IPS-18a (cell line): ENCODE data around the gene GALNT18.

Experiments used
- H3K27ac ChIP-seq: one replicate; pipeline ENCODE4 v1.5.1; 2013; ENCODE audit warnings: low read length
- H3K27me3 ChIP-seq: one replicate; pipeline ENCODE4 v1.6.1; 2013; ENCODE audit warnings: mild to moderate bottlenecking, low read length; ENCODE audit not compliant: control insufficient read depth, insufficient read depth
- H3K36me3 ChIP-seq: one replicate; pipeline ENCODE4 v1.6.1; 2013; ENCODE audit warnings: low read depth, low read length; ENCODE audit not compliant: control insufficient read depth
- H3K4me1 ChIP-seq: one replicate; pipeline ENCODE4 v1.6.1; 2013; ENCODE audit warnings: low read depth, low read length; ENCODE audit not compliant: control insufficient read depth
- H3K4me3 ChIP-seq: one replicate; pipeline ENCODE4 v1.5.1; 2013; ENCODE audit warnings: low read length
- H3K9ac ChIP-seq: one replicate; pipeline ENCODE4 v1.6.1; 2013; ENCODE audit warnings: mild to moderate bottlenecking, low read length, moderate library complexity
- H3K9me3 ChIP-seq: one replicate; pipeline ENCODE4 v1.6.1; 2013; ENCODE audit warnings: low read depth, low read length; ENCODE audit not compliant: control insufficient read depth

GALNT18 gene

DNA sequence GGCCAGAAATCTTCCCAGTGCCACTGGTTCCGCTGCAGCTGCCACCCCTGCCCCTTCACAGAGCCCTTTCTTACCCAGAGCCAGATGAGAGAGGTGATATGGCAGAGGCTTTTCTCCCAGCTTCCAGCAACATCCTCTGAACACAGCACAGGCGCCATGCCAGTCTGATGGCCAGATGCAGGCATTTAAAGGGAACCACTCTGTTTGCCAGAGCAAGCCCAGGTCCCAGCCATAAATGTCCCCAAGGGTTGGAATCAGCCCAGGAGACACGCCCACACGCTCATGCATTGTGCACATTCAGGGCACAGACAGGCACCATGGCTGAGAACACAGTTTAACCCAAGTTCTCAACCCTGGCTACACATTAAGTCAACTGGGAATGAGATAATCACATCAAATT lies 154.5 kb downstream of the GALNT18 start:
- H3K4me1 ChIP-seq = no peaks in the 10 kb centered on the region
- H3K9ac ChIP-seq = no peak overlapping the region
- H3K4me3 ChIP-seq = no peak overlapping the region
- H3K9me3 ChIP-seq = no peaks in the 10 kb centered on the region
- no peak overlapping the region for H3K27ac ChIP-seq
- no peaks in the 10 kb centered on the region for H3K36me3 ChIP-seq
- H3K27me3 ChIP-seq = no peaks in the 10 kb centered on the region

DNA sequence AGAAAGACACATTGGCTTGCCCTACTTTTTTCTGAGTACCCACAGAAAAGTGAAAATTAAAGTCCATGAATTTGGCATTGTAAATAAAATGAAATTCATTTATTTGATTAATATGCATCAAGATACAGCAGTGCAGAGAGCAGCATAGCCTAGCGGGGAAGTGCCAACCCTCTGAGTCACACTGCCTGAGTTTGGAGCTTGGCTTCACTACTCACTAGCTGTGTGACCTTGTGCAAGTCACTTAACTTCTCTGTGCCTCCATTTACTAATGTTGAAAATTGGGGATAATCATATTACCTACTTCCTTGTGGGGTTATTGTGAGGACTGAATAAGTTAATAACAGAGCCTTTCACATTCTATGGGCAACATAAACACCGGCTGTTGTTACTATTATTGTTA lies 157.2 kb downstream of the GALNT18 start:
- H3K36me3 ChIP-seq = no peaks in the 10 kb centered on the region
- no peak overlapping the region for H3K9ac ChIP-seq
- H3K27ac ChIP-seq = no peak overlapping the region
- H3K4me3 ChIP-seq = no peak overlapping the region
- H3K9me3 ChIP-seq = no peaks in the 10 kb centered on the region
- H3K4me1 ChIP-seq = no peaks in the 10 kb centered on the region
- no peaks in the 10 kb centered on the region for H3K27me3 ChIP-seq

DNA sequence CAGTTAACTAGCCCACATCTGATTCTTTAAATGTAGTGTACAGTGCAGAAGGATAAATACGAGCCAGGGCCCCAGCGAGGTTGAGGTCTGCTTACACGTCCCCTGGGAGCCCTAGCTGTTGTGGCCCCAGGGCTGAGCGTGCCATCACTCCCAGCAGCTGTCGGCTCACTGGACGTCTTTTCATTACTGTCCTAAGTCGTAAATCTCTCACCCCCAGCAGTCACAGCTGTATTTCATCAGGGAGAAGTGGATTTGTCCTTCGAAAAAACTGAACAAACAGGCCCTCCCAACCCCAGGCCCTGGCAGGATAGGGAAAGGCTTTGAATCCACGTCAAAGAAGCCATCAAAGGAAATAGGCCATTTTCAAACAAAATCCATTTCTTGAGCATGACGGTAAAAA lies 158.4 kb downstream of the GALNT18 start:
- H3K27me3 ChIP-seq = no peaks in the 10 kb centered on the region
- H3K36me3 ChIP-seq = no peaks in the 10 kb centered on the region
- no peaks in the 10 kb centered on the region for H3K4me1 ChIP-seq
- no peak overlapping the region for H3K4me3 ChIP-seq
- H3K9me3 ChIP-seq = no peaks in the 10 kb centered on the region
- H3K27ac ChIP-seq = no peak overlapping the region
- no peak overlapping the region for H3K9ac ChIP-seq

DNA sequence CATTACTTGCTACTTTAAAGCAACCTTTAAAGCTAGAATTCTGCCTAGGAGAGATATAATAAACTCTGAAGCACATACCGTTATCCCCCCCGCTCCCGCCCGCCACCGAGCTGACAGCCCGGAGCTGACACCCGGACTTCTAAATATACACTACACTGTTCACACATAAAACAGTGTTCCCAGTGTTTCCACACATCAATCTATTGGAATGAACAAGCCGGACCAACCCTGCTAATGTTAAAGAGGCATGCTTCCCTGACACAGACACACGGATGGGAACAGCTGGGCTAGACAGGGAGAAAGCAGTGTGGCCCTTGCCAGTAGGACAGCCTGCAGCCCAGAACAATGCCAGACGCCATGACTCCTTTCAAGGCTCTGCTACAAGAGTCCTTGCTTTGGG lies 160.3 kb downstream of the GALNT18 start:
- Histone ChIP-seq H3K27me3 (no peaks in the 10 kb centered on the region), H3K36me3 (no peaks in the 10 kb centered on the region), H3K4me3 (no peak overlapping the region), H3K27ac (no peak overlapping the region), H3K4me1 (no peaks in the 10 kb centered on the region), H3K9ac (no peak overlapping the region), H3K9me3 (no peaks in the 10 kb centered on the region)

DNA sequence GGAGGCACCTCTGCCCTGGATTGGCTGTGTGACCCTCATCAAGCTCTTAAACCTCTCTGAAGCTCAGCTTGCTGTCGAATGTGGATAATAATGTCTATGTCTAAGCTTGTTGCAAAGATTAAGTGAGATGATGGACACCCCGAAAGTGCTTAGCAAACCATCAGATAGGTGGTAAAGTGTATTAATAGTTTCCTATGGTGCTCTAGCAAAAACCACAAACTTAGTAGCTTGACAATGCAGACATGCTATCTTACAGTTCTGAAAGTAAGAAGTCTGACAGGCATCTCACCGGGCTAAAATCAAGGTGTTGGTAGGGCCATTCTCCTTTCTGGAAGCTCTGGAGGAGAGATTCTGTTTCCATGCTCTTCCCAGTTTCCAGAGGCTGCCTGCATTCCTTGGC lies 162.2 kb downstream of the GALNT18 start:
- Histone ChIP-seq H3K9me3 (no peaks in the 10 kb centered on the region), H3K27me3 (no peaks in the 10 kb centered on the region), H3K4me1 (no peaks in the 10 kb centered on the region), H3K36me3 (no peaks in the 10 kb centered on the region), H3K4me3 (no peak overlapping the region), H3K9ac (no peak overlapping the region), H3K27ac (no peak overlapping the region)

DNA sequence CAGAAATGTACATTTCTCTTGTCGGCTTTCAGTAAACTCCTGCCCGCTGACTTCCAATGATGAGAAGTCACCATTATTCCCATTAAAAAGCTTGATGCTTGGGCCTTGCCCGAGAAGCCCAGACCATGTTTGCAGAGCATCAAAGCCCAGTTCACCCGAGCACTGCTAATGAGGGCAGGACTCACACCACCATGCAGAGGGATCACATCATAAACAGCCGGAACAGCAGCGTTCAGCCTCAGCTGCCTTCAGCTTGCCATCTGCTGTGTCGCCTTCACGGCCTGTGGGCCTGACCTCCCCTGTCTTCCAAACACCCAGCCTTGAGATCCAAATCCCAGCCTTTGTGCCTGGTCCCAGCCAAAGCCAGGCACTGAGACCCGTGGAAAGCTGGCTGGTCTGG lies 163.3 kb downstream of the GALNT18 start:
- H3K27ac ChIP-seq = no peak overlapping the region
- no peaks in the 10 kb centered on the region for H3K36me3 ChIP-seq
- H3K4me3 ChIP-seq = no peak overlapping the region
- no peak overlapping the region for H3K9ac ChIP-seq
- no peaks in the 10 kb centered on the region for H3K27me3 ChIP-seq
- no peaks in the 10 kb centered on the region for H3K9me3 ChIP-seq
- H3K4me1 ChIP-seq = no peaks in the 10 kb centered on the region

DNA sequence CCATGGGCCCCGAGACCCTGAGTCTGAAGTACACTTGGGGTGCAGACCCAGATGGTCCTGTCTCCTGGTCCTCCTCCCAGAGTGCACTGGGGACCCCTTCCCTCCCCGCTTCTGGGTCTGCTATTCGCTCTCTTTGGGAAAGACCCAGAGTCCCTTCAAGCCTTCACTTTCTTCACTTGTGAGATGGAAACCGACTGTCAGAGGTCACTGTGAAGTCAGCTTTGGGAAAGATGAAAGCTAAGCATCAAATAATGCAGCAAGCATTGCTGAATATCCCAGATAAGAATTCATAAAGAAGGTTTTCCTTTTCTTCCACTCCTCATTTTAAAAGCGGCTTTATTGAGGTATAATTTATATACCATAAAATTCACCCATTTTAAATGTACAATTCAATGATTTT lies 163.8 kb downstream of the GALNT18 start:
- H3K4me1 ChIP-seq = no peaks in the 10 kb centered on the region
- no peak overlapping the region for H3K4me3 ChIP-seq
- no peak overlapping the region for H3K27ac ChIP-seq
- H3K36me3 ChIP-seq = no peaks in the 10 kb centered on the region
- no peaks in the 10 kb centered on the region for H3K27me3 ChIP-seq
- no peak overlapping the region for H3K9ac ChIP-seq
- H3K9me3 ChIP-seq = no peaks in the 10 kb centered on the region

DNA sequence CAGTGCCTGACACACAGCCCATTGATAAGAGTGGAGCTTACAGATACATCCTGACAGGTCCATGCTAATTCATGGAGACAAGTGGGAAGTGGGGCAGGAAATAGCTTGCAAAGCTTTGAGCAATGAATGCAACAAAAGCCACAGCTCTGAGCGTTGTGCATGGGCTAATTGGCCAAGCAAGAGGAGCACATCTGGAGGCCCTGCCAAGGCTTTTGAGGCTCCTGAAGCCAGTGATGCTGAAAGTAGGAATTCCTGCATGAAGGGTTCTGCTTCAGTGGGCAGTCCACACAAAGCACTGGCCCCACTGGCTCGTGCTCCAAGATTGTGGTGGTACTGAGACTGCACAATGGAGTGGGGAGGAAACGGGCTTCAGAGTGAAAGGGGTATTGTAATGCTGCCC lies 164.9 kb downstream of the GALNT18 start:
- H3K4me3 ChIP-seq = no peak overlapping the region
- no peaks in the 10 kb centered on the region for H3K9me3 ChIP-seq
- no peak overlapping the region for H3K9ac ChIP-seq
- H3K36me3 ChIP-seq = no peaks in the 10 kb centered on the region
- no peak overlapping the region for H3K27ac ChIP-seq
- H3K27me3 ChIP-seq = no peaks in the 10 kb centered on the region
- no peaks in the 10 kb centered on the region for H3K4me1 ChIP-seq

DNA sequence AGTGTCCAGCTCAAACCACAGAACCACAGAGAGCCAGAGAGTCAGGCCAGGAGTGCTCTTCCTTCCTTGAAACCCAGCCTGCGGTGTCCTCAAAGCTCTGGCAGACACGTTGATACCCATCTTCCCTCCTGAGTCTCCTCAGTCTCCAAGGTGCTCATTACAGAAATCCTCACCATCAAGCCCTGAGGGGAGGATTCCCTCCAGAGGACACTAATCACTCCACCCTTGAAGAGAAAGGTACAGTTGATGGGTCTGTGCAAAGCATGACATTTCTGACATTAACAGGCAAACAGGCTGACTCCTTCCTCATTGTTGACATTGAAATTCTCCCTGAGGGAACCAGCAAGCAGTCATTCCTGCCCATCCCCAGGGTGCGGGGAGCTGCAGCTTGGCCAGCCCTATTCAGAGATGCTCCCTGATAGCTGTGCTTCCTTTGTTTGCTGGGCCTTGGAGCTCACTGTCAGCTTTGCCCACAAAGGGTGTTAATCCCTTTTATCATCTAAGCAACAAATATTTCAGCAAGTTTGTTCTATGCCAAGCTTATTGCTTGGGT lies 167.1 kb downstream of the GALNT18 start:
- Histone ChIP-seq H3K4me1 (no peaks in the 10 kb centered on the region), H3K27me3 (no peaks in the 10 kb centered on the region), H3K4me3 (no peak overlapping the region), H3K27ac (no peak overlapping the region), H3K9ac (no peak overlapping the region), H3K36me3 (no peaks in the 10 kb centered on the region), H3K9me3 (no peaks in the 10 kb centered on the region)

DNA sequence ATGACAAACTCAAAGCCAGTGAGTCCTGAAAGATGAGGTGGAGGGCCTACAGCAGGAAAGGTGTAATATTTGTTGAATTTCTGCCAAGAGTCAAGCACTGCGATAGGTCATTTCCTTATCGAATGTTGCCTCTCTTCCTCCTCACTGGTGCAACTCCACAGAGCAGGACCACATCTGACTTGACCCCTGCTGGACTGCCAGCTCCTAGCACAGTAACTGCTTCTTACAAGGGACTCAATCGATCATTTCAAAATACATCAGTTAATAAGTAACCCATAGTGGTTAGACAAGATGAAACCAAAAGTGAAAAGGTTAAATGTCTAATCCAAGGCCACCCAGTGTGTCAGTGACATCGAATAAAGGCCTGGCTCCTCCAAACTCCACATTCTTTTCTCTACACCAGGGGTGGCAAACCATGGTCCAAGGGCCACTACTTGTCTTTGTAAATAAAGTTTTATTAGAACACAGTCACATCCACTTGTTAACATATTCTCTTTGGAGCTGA lies 170.3 kb downstream of the GALNT18 start:
- no peak overlapping the region for H3K4me3 ChIP-seq
- no peaks in the 10 kb centered on the region for H3K4me1 ChIP-seq
- no peaks in the 10 kb centered on the region for H3K36me3 ChIP-seq
- H3K27ac ChIP-seq = no peak overlapping the region
- no peaks in the 10 kb centered on the region for H3K27me3 ChIP-seq
- no peaks in the 10 kb centered on the region for H3K9me3 ChIP-seq
- no peak overlapping the region for H3K9ac ChIP-seq

DNA sequence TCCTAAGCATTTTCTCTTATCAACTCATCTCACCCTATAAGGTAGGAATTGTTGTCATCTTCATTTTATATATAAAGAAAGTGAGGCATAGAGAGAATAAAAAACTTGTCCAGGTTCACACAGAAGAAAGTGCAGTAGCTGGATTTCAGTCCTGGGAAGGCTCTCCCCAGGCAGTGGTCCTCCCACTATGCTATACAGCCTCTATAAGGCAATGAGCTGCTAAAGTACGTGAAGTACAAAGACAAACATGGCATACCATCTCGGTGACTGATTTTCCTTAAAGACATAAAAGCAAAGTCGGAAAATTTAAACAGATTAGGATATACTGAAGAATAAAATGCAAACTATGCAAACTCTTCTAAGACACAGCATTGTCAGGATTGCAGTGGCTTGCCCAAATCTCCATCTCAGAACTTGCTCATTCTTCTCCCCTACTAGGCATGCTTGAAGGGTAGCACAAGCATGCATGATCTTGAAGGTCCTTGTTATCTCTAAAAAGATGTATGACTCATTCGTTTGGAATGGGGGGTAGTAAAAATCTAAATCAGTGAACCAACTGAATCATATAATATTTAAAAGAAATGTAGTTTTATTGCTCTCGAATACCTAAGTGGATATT lies 171.0 kb downstream of the GALNT18 start:
- Histone ChIP-seq H3K36me3 (no peaks in the 10 kb centered on the region), H3K4me1 (no peaks in the 10 kb centered on the region), H3K9me3 (no peaks in the 10 kb centered on the region), H3K9ac (no peak overlapping the region), H3K27me3 (no peaks in the 10 kb centered on the region), H3K27ac (no peak overlapping the region), H3K4me3 (no peak overlapping the region)

DNA sequence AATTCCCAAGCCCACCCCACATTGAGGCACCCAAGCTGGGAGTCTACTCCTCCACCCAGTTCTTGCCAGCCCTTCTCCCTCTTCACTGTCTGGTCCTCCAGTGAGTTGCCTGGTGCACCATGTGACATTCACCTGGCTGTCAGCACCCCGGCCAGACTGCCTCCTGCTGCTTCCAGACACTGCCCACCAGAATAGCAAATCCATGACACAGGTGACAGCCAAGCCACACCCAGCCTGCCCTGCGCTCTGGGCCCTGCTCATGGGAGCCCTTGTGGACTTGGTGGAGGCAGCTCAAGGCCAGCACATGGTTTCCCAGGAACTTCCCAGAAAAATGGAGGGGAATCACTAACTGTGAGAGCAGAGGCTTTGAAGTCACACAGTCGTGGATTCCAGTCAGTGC lies 172.5 kb downstream of the GALNT18 start:
- Histone ChIP-seq H3K9me3 (no peaks in the 10 kb centered on the region), H3K9ac (no peak overlapping the region), H3K4me3 (no peak overlapping the region), H3K36me3 (no peaks in the 10 kb centered on the region), H3K27me3 (no peaks in the 10 kb centered on the region), H3K4me1 (no peaks in the 10 kb centered on the region), H3K27ac (no peak overlapping the region)
